ENCODE data around the gene POU5F1. TPM values are rescaled to one million over a fixed set of nuclear protein-coding genes. Genes with fewer than 3 reads are reported as not detected.

The POU5F1 gene
- total and polyA plus RNA-seq, 9 of the 15 experiments (the other 6 are each of a cell fraction or from before 2014, with no cell fraction given) = 0.06 to 2.0 (median 0.10) TPM; not detected in 6

DNA sequence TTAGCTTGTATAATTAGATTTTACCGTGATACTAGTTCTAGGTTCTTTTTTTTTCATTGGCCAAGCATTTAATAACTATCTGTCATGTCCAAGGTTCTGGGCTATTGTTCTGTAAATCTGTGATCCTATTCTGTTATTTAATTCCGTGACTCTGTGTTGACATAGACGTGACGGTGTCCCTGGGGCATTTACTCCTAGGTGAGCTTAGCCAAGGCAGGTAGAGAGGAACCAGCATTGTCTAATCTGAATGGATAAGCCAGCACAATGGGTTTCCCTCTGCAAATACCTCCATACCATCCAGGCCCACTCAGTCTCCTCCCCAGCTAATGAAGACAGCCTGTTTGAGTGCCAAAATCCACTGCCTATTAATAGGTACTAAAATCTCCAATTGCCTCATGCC, 41.4 kb downstream of the POU5F1 start:
- ATAC-seq = no peak
- Histone ChIP-seq H3K36me3 (ENCODE audit: control insufficient read depth, insufficient read depth, low read length) (no peaks in the 10 kb centered on the region), H3K27me3 (ENCODE audit: control insufficient read depth in 2 of 2, insufficient read depth in 2 of 2, low read length in 2 of 2) (peaks cover 20 to 59% of the 10 kb centered on the region in 2 experiments; a peak in 4 of 5 replicates), H3K4me2 (ENCODE audit: insufficient read depth, low read length) (no peak overlapping the region), H3K27ac (ENCODE audit: extremely low read depth, low read depth, low read length) (no peak overlapping the region), H3K9ac (ENCODE audit: insufficient read depth in 1 of 2, low read depth in 2 of 2, low read length in 2 of 2) (no peak overlapping the region), H4K20me1 (replicated peaks; ENCODE audit: control insufficient read depth, insufficient read depth, low read length) (peaks cover 11% of the 10 kb centered on the region; the same call in 1 of the 2 replicates), H3K79me2 (ENCODE audit: control insufficient read depth, insufficient read depth, low read length) (no peaks in the 10 kb centered on the region), H3K9me3 (replicated peaks; ENCODE audit: control insufficient read depth, insufficient read depth, low read depth, low read length) (no peaks in the 10 kb centered on the region), H3K4me3 (no peak overlapping the region), H2AFZ (ENCODE audit: low read depth, low read length) (no peak overlapping the region), H3K4me1 (replicated peaks in 1 of 2; ENCODE audit: control insufficient read depth in 2 of 2, insufficient read depth in 2 of 2, low read length in 2 of 2) (peaks cover 6 to 8% of the 10 kb centered on the region in 2 experiments; a peak in 4 of 5 replicates), H3K9me1 (ENCODE audit: control insufficient read depth, insufficient read depth, low read length) (no peaks in the 10 kb centered on the region)
- in situ Hi-C loops (cut with MboI) = no loop called here
- ChIA-PET CTCF (ENCODE audit: low intra/inter-chr PET ratio) (interaction anchor here (1.0 to 1.9 kb wide), 2 partner anchors 64 to 214 kb away, joined by 3 to 10 read pairs; partner anchors contain the start of gene VARS2), POLR2A (interaction anchor here (0.6 to 1.0 kb wide), 7 partner anchors 11 to 256 kb away, joined by 3 to 5 read pairs (median 3); no protein-coding TSS in a partner anchor)
- DNase-seq (ENCODE audit: extremely low read depth in 1 of 4, low spot score in 3 of 4) = no peak
- BruUV-seq (replicated peaks) = no TSS peak
- 3% methylated on average over 4 of the region's 4 CpGs for WGBS (ENCODE audit: insufficient coverage, low coverage, missing lambda C conversion rate)
- intact Hi-C loops (cut with micrococcal nuclease) = loop anchor here (2.0 kb wide), 1 partner anchor 64 kb away; no protein-coding TSS in a partner anchor
- no peak for FAIRE-seq
- TF ChIP-seq REST (IDR thresholded peaks at IDR 0.05; ENCODE audit: borderline replicate concordance) = no peak
- no peak for TF ChIP-seq REST (CRISPR knock-in tag; IDR thresholded peaks at IDR 0.05; ENCODE audit: low read depth)
- no peak for TF ChIP-seq NFE2 (IDR thresholded peaks at IDR 0.05; ENCODE audit: low read depth)
- TF ChIP-seq HBP1 (CRISPR knock-in tag; IDR thresholded peaks at IDR 0.05) = no peak
- TF ChIP-seq ZBTB11 (CRISPR knock-in tag; IDR thresholded peaks at IDR 0.05) = no peak
- TF ChIP-seq ZFP36 (IDR thresholded peaks at IDR 0.05; ENCODE audit: low read depth, low read length, partially characterized antibody) = no peak
